GM18868 (cell line): ENCODE results near the gene COX19.

Experiments used
- ATAC-seq: cut with Tn5 transposase; IDR thresholded peaks from one replicate; pipeline ENCODE4 v1.9.1; 2021; ENCODE audit warnings: mild to moderate bottlenecking, moderate library complexity; ENCODE audit not compliant: unreplicated experiment

COX19 gene

GRCh38 chr7:917255-918117 is 57.9 kb downstream of the COX19 start:
- no peak for ATAC-seq

- no peak for ATAC-seq
Observed at GRCh38 chr7:916291-916941, 58.9 kb downstream of the COX19 start.
